HG02759 (cell line): ENCODE results near the gene RERE.

Experiments used
- ATAC-seq: cut with Tn5 transposase; IDR thresholded peaks from one replicate; pipeline ENCODE4 v1.9.1; 2021; ENCODE audit warnings: mild to moderate bottlenecking, moderate library complexity; ENCODE audit not compliant: unreplicated experiment

RERE gene

GRCh38 chr1:8358241-8358896 is 459.1 kb downstream of the RERE start:
- ATAC-seq = no peak

GRCh38 chr1:8357329-8358101 is 459.9 kb downstream of the RERE start:
- ATAC-seq = no peak

- ATAC-seq = no peak
Observed at GRCh38 chr1:8356256-8357209, 460.9 kb downstream of the RERE start.

- no peak for ATAC-seq
Observed at GRCh38 chr1:8355439-8356255, 461.8 kb downstream of the RERE start.

GRCh38 chr1:8354038-8354437 is 463.4 kb downstream of the RERE start:
- no peak for ATAC-seq

- ATAC-seq = no peak
Observed at GRCh38 chr1:8352886-8353785, 464.3 kb downstream of the RERE start.

- no peak for ATAC-seq
Observed at GRCh38 chr1:8352471-8352845, 465.0 kb downstream of the RERE start.

GRCh38 chr1:8351693-8352470 is 465.6 kb downstream of the RERE start:
- no peak for ATAC-seq

- ATAC-seq = no peak
Observed at GRCh38 chr1:8350914-8351684, 466.3 kb downstream of the RERE start.

- no peak for ATAC-seq
Observed at GRCh38 chr1:8349961-8350360, 467.5 kb downstream of the RERE start.

- ATAC-seq = no peak
Observed at GRCh38 chr1:8349473-8349865, 468.0 kb downstream of the RERE start.

- no peak for ATAC-seq
Observed at GRCh38 chr1:8348777-8349472, 468.5 kb downstream of the RERE start.

- ATAC-seq = no peak
Observed at GRCh38 chr1:8348047-8348776, 469.2 kb downstream of the RERE start.

- no peak for ATAC-seq
Observed at GRCh38 chr1:8347635-8348034, 469.8 kb downstream of the RERE start.

- no peak for ATAC-seq
Observed at GRCh38 chr1:8345621-8346415, 471.6 kb downstream of the RERE start.

- ATAC-seq = no peak
Observed at GRCh38 chr1:8344893-8345507, 472.4 kb downstream of the RERE start.
